ENCODE measurements around the gene TMEM184B. TPM values are rescaled to one million over a fixed set of nuclear protein-coding genes. Genes with fewer than 3 reads are reported as not detected.
A peak's percentile ranks its signal among the peaks of the same experiment; 100 is the strongest.
"Not testable (repeated sequence)": the region's sequence is repeated elsewhere in the genome, so short reads cannot be mapped to it uniquely, and the experiment has no call there.

TMEM184B gene
- total RNA-seq, 2 experiments from 2014 or later = 45.9 to 49.3 TPM

DNA sequence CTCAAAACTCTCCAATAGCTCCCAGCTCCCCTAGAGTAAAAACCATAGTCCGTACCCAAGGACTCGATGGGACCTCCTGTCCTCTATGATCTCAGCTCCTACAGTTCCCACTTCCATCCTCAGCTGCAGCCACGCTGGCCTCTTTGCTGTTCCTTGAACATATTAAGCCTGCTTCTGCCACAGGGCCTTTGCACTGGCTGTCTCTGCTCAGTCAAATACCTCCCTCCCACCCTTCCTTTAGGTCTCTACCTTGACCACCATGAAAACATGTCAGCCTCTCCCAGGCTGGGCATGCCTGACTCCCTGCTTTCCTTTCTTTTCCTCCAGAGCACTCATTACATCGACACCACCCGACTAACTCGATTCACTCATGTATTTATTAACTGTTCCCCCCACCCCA lies 24.5 kb downstream of the TMEM184B start:
- ChIA-PET POLR2A (no interaction called here), CTCF (no interaction called here)

DNA sequence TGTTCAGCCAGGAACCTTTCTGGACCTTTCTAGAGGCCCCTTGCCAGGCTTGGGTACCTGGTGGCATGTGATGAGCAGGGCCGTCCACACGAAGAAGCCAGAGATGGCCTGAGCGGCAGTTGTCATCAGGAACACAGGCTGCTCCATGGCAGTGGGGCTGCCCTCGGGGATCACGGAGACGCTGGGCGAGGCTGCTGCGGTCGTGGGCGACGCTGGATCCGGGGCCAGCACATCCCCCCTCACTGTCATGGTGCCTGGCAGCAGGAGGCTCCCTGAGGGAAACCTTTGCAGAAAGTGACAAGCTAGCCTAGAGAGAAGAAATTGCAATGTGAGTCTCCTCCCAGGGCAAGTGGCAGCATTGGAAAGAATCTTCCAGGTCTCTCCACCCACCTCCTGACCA lies 25.1 kb downstream of the TMEM184B start:
- no peak overlapping the region for H3K4me3 Mint-ChIP-seq
- peaks cover 8% of the 10 kb centered on the region for H3K36me3 Mint-ChIP-seq (ENCODE audit: low read depth)
- no peaks in the 10 kb centered on the region for H3K9me3 Mint-ChIP-seq
- H3K4me1 Mint-ChIP-seq = no peaks in the 10 kb centered on the region
- no peaks in the 10 kb centered on the region for H3K27me3 Mint-ChIP-seq
- H3K27ac Mint-ChIP-seq = no peak overlapping the region
- POLR2A ChIA-PET = no interaction called here
- DNase-seq = no peak
- CTCF ChIA-PET = no interaction called here

More for the DNA sequence above, 24.5 kb downstream of the TMEM184B start:
- Mint-ChIP-seq H3K36me3 (ENCODE audit: low read depth) (peaks cover 8% of the 10 kb centered on the region), H3K4me1 (no peaks in the 10 kb centered on the region), H3K4me3 (no peak overlapping the region), H3K27me3 (no peaks in the 10 kb centered on the region), H3K27ac (no peak overlapping the region), H3K9me3 (no peaks in the 10 kb centered on the region)
- DNase-seq = no peak

DNA sequence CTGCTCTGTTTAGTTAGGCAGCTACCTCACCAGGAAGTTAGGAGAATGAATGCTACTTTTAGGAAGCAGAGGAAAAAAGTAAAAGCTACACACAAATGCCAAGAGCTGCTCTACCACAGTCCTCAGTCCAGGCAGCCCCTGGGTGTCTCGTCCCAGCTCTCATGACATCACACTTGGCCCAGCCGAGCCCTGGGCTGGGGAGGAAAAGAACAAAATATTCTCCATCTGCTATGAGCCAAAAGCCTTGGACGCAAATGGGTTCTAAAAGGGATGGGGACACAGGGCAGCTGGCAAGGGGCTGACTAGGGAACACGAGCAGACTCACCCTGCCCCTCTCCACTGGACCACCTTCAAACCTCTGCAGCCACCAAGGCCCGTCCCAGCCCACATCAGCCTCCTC lies 26.1 kb downstream of the TMEM184B start:
- Mint-ChIP-seq H3K36me3 (ENCODE audit: low read depth) (peaks cover 8% of the 10 kb centered on the region), H3K9me3 (no peaks in the 10 kb centered on the region), H3K4me3 (no peak overlapping the region), H3K4me1 (no peaks in the 10 kb centered on the region), H3K27ac (no peak overlapping the region), H3K27me3 (no peaks in the 10 kb centered on the region)
- POLR2A ChIA-PET = no interaction called here
- DNase-seq = no peak
- CTCF ChIA-PET = no interaction called here

DNA sequence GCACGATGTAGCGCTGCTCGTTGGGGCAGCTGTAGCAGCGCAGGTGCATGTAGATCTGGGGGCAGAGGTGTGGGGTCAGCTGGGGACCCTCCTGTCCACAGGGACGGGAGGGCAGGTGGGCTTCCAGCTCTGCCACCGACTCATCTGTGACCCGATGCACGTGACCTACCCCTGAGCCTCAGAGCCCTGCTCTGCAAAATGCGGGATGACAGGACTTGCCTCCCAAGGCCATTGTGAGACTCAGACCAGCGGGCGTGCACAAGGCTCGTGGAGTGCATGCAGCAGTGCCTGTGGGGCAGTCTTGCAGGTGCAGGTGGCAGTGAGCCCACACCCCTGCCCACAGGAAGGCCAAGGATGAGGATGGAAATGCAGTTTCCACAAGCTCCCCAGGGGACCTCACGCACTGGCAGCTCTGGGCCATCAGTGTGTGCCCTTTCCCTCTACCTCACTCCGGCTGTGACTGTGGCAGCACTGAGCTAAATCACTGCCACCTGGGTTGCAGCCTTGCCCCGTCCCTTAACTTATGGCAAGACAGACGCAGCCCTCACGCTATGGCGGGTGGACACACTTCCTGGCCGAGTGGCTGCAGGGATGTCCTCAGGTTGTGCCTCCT lies 26.7 kb downstream of the TMEM184B start:
- Mint-ChIP-seq H3K4me1 (no peaks in the 10 kb centered on the region), H3K27ac (no peak overlapping the region), H3K36me3 (ENCODE audit: low read depth) (peaks cover 8% of the 10 kb centered on the region), H3K9me3 (no peaks in the 10 kb centered on the region), H3K4me3 (no peak overlapping the region), H3K27me3 (no peaks in the 10 kb centered on the region)
- CTCF ChIA-PET = no interaction called here
- DNase-seq = no peak
- POLR2A ChIA-PET = no interaction called here

DNA sequence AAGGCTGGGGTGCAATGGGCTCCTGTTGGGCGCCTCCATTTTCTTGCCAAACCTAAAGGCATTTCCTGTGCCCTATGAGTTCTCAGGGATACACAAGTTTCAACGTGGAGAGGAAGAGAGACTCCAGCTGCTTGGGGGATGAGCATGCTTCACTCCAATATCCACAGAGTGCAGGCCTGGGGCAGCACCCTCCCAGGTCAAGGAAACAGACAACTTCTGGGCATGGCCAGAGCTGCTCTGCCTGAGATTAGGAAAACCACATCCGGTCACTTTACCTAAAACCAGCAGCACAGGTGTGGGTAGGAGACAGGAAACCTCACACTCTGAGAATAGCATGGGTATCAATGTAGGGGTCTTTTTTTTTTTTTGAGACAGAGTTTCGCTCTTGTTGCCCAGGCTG lies 28.7 kb downstream of the TMEM184B start:
- H3K4me1 Mint-ChIP-seq = no peaks in the 10 kb centered on the region
- no peak for DNase-seq
- H3K36me3 Mint-ChIP-seq (ENCODE audit: low read depth) = peaks cover 4% of the 10 kb centered on the region
- POLR2A ChIA-PET = no interaction called here
- no peaks in the 10 kb centered on the region for H3K9me3 Mint-ChIP-seq
- H3K27me3 Mint-ChIP-seq = no peaks in the 10 kb centered on the region
- no peak overlapping the region for H3K27ac Mint-ChIP-seq
- CTCF ChIA-PET = no interaction called here
- H3K4me3 Mint-ChIP-seq = no peak overlapping the region

DNA sequence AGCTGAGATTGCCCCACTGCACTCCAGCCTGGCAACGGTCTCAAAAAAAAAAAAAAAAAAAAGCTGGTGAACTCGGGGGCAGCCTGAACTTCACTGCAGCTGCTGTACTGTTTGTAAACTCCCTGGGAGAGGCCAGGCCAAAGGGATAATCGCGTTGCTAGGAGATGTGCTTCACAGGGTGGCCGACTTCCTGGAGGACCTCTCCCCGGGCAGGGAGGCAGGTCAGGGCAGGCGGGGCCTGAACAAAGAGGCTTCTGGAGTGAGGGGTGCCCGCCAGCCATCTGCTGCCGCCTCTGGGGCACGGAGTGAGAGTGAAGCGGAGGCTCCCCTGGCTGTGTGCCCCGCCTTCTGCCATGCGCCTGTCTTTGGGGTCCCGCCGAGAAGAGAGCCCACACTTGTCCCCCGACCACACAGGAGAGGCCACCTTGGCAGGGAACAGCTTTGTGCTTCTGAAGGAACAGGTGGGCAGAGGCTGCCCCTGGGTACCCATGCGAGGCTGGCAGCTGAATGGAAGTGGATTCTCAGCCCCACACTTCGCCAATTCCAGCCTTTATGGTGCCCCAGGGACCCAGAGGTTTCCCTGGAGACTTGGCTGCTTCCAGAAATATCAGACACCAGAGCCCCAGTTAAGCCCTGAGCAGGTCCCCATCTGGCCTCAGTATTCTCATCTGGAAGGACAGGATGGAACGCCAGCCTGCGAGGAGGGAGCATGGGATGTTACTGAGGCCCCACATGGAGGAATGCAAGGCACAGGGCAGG lies 29.6 kb downstream of the TMEM184B start:
- H3K36me3 Mint-ChIP-seq (ENCODE audit: low read depth) = peaks cover 4% of the 10 kb centered on the region
- H3K27me3 Mint-ChIP-seq = no peaks in the 10 kb centered on the region
- H3K27ac Mint-ChIP-seq = no peak overlapping the region
- ChIA-PET CTCF (interaction anchor here (0.7 to 1.8 kb wide), 2 partner anchors 13 to 129 kb away, joined by 3 to 6 read pairs; no protein-coding TSS in a partner anchor), POLR2A (no interaction called here)
- no peak overlapping the region for H3K4me3 Mint-ChIP-seq
- H3K4me1 Mint-ChIP-seq = no peaks in the 10 kb centered on the region
- H3K9me3 Mint-ChIP-seq = no peaks in the 10 kb centered on the region
- DNase-seq = no peak

DNA sequence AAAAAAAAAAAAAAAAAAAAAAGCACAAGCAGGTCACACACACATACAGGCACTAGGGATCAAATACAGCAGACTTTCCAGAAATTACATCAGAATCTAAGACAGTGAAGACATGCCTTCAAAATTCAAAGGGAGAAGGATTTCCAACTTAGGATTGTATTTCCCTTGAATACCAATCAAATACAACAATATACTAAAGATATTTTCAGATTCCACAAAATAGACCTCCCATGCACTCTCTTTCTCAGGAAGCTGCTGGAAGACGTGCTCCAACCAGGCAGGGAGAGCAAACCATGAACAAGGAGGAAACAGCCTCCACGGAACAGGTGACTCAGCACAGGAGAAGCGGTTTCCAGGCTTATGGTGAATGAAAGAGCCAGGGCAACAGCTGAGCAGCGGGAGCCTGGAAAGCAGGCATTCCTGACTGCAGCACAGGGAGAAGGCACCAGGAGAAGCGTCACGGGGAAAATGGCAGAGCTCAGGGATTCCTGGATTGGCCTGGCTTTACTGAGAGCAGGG lies 32.0 kb downstream of the TMEM184B start:
- no peaks in the 10 kb centered on the region for H3K27me3 Mint-ChIP-seq
- DNase-seq = no peak
- H3K4me1 Mint-ChIP-seq = no peaks in the 10 kb centered on the region
- no peaks in the 10 kb centered on the region for H3K9me3 Mint-ChIP-seq
- H3K27ac Mint-ChIP-seq = no peak overlapping the region
- H3K4me3 Mint-ChIP-seq = no peak overlapping the region
- peaks cover 4% of the 10 kb centered on the region for H3K36me3 Mint-ChIP-seq (ENCODE audit: low read depth)
- CTCF ChIA-PET = no interaction called here
- POLR2A ChIA-PET = no interaction called here

DNA sequence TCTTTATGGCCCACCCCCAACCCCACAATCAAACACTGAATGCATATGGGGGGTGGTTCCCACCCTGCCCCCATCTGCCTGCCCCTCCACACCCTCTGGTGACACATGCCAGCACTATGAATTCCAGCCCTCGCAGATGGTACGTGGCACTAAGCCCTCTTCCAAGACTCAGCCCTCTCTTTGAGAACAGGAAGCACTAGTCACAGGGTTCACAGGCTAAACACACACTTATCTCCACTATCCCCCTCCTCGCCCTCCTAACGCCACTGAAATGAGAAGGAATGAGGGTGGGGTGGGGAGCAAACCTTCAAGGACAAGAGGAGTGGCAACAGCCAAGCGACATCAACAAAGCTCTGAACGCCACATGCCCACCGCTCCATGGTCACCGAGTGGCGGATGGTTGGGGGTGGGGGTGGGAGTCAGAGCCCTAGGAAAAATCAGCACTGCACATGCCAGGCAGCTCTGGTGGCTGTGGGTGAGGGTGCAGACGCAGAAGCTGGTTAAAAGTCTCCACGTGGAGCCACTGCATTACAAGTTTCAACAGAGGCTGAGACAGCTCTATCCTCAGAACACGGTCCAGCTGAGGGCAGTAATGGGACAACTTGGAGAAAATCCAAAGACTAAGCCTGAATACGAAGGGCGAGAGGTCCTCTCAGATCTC lies 33.6 kb downstream of the TMEM184B start:
- Mint-ChIP-seq H3K4me3 (no peak overlapping the region), H3K36me3 (ENCODE audit: low read depth) (peaks cover 8% of the 10 kb centered on the region), H3K27me3 (no peaks in the 10 kb centered on the region), H3K9me3 (no peaks in the 10 kb centered on the region), H3K27ac (no peak overlapping the region), H3K4me1 (no peaks in the 10 kb centered on the region)
- DNase-seq = no peak
- ChIA-PET POLR2A (no interaction called here), CTCF (no interaction called here)

DNA sequence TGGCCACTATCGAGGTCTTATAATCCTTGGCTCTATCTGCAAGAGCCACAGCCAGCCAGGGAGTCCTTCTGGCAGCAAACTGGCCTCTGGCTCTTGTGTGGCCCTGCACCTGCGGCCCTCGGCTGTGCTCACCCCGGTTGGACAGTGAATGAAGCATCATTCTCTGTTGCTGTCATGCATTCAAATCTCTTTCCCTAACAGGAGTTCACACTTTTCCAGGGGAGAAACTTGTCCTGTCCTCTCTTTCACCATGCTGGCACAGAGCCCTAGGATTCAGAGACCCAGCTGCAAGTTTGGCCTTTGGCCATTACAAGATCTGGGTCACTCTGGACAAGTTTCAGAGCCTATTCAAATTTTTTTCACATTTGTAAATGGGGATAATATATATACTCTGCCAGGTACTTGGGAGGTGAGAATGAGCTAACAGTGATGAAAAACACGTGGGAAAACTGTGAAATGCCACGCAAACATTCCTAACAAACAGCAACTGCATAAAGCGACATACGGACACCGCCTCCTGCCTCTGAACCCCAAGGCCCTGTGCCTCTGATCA lies 34.2 kb downstream of the TMEM184B start:
- POLR2A ChIA-PET = no interaction called here
- Mint-ChIP-seq H3K36me3 (ENCODE audit: low read depth) (peaks cover 4% of the 10 kb centered on the region), H3K27ac (no peak overlapping the region), H3K4me3 (no peak overlapping the region), H3K9me3 (no peaks in the 10 kb centered on the region), H3K27me3 (no peaks in the 10 kb centered on the region), H3K4me1 (no peaks in the 10 kb centered on the region)
- DNase-seq = no peak
- CTCF ChIA-PET = no interaction called here

DNA sequence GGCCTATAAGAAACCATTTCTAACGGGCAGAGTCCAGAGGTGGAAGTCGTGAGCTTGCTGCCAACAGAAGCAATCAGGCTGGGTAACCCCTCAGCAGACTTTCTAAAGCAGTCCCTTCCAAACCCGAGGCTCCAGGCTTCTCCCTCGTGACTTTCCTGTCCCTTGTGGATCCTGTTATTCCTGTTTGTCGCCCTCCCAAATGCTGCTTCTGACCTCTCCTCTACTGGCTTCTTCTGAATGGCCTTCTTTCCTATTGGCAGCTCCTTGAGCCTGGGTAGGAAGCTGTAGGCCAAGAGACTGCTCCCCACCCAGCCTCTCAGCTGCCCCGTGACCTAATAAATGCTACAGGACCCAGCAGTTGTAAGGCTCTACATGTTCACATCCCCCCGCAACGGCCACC lies 36.0 kb downstream of the TMEM184B start:
- no peak for DNase-seq
- ChIA-PET CTCF (interaction anchor here (0.8 kb wide), 1 partner anchor 122 kb away, joined by 3 read pairs; no protein-coding TSS in a partner anchor), POLR2A (interaction anchor here (1.2 kb wide), 1 partner anchor 18 kb away, joined by 3 read pairs; no protein-coding TSS in a partner anchor)
- peaks cover 4% of the 10 kb centered on the region for H3K36me3 Mint-ChIP-seq (ENCODE audit: low read depth)
- no peaks in the 10 kb centered on the region for H3K4me1 Mint-ChIP-seq
- no peak overlapping the region for H3K27ac Mint-ChIP-seq
- H3K27me3 Mint-ChIP-seq = no peaks in the 10 kb centered on the region
- H3K4me3 Mint-ChIP-seq = no peak overlapping the region
- no peaks in the 10 kb centered on the region for H3K9me3 Mint-ChIP-seq

DNA sequence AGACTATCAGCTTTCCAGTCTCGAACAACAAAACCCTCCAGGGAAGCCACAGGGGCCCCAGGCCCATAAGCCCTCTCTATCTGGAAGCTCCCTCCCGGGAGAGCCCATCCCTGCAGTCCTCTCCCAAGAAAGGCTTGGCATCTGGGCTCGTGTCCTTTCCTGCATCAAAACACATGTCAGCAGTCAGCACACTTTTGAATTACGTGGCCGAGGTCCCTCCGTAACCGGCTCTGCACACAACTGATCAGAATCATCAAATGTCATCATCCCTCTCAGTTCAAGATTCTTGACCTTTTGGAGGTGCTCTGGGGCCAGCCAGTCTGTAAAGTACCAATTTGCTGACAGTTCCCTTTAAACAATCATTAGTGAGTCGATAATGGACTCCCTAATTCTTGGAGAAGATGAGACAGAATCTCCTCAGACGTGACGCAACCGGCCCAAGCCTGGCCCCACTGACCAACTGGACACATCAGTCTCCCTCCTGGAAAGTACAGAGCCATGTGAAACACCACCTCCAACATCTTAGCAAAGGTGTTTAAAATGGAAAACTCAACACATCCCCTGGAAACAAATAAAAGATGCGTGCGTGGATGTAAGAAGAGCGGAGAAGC lies 37.5 kb downstream of the TMEM184B start:
- DNase-seq = no peak
- H3K9me3 Mint-ChIP-seq = no peaks in the 10 kb centered on the region
- no peak overlapping the region for H3K4me3 Mint-ChIP-seq
- peaks cover 13% of the 10 kb centered on the region for H3K36me3 Mint-ChIP-seq (ENCODE audit: low read depth)
- H3K27me3 Mint-ChIP-seq = no peaks in the 10 kb centered on the region
- H3K27ac Mint-ChIP-seq = no peak overlapping the region
- peaks cover 9% of the 10 kb centered on the region for H3K4me1 Mint-ChIP-seq
- CTCF ChIA-PET = no interaction called here
- POLR2A ChIA-PET = no interaction called here

DNA sequence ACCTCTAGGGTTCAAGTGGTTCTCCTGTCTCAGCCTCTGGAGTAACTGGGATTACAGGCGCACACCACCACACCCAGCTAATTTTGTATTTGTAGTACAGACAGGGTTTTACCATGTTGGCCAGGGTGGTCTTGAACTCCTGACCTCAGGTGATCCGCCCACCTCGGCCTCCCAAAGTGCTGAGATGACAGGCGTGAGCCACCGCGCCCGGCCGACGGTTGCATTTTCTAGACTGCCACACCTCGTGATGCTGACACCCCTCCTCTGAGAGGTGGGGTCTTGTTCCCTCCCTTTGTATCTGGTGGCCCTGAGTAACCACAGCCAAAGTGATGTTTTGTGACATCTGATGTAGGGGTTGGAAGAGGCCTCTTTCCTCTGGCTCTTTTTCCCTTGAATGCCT lies 39.0 kb downstream of the TMEM184B start:
- Mint-ChIP-seq H3K4me1 (peaks cover 17% of the 10 kb centered on the region), H3K36me3 (ENCODE audit: low read depth) (peaks cover 16% of the 10 kb centered on the region)
- H3K27ac Mint-ChIP-seq, H3K4me3 Mint-ChIP-seq, H3K9me3 Mint-ChIP-seq, POLR2A ChIA-PET, DNase-seq, H3K27me3 Mint-ChIP-seq: not testable (repeated sequence)
- CTCF ChIA-PET = interaction anchor here (1.0 kb wide), 1 partner anchor 182 kb away, joined by 3 read pairs; no protein-coding TSS in a partner anchor

DNA sequence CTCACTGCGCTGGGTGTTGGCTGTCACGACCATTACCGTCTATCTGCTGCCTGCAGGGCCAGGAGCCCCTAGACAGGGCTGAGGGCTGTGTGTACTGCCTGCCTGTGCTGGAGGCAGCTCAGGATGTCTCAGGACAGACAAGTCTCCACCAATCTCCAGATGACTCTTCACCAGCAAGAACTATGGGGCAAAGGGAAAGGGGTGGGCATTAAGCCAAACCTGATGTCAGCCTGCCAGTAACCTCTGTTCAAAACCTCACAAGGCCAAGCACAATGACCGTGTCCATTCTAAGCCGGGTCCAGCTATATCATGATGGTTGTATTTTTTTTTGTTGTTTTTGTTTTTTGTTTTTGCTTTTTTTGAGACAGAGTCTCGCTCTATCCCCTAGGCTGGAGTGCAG lies 39.4 kb downstream of the TMEM184B start:
- Mint-ChIP-seq H3K9me3 (no peaks in the 10 kb centered on the region), H3K4me1 (peaks cover 22% of the 10 kb centered on the region), H3K27ac (peak overlapping the region; percentile 6), H3K4me3 (no peak overlapping the region), H3K36me3 (ENCODE audit: low read depth) (peaks cover 19% of the 10 kb centered on the region), H3K27me3 (no peaks in the 10 kb centered on the region)
- POLR2A ChIA-PET = no interaction called here
- DNase-seq = no peak
- CTCF ChIA-PET = no interaction called here
